Ramos (cell line): ENCODE results near the gene MKI67.
"Not testable (repeated sequence)": the region's sequence is repeated elsewhere in the genome, so short reads cannot be mapped to it uniquely, and the experiment has no call there.

Source experiments
- in situ Hi-C: fragments of 300-500 bp; cut with MboI; formaldehyde crosslinking; loops from one replicate; pipeline ENCODE4 v1.14.3; 2022; ENCODE audit warnings: low sequenced_read_pairs; ENCODE audit not compliant: unreplicated experiment

Gene MKI67

GRCh38 chr10:128113026-128113425 is 13.2 kb downstream of the MKI67 start:
- in situ Hi-C loops, result no loop called here

DNA sequence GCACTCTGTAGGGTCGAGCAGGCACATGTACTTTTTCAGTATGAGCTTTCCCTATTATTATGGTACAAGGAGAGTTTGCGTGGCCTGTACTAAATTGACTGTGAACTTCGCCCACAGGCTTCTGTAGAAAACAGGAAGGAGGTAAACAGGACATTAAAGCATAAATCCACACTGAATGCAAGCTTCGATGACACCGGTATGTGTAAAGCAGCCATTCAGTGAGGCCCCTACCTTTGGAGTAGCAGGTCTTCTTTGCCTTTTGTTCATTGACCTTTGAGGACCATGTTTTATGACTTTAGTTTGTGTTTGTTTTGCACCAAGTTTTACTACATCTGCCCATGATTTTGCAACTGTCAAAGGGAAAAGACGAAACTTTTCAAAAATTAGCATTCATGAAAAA is 14.5 kb downstream of the MKI67 start:
- in situ Hi-C loops, result no loop called here

GRCh38 chr10:128110339-128110738 is 15.9 kb downstream of the MKI67 start:
- in situ Hi-C loops, result no loop called here

GRCh38 chr10:128109707-128110106 is 16.5 kb downstream of the MKI67 start:
- in situ Hi-C loops, result no loop called here

DNA sequence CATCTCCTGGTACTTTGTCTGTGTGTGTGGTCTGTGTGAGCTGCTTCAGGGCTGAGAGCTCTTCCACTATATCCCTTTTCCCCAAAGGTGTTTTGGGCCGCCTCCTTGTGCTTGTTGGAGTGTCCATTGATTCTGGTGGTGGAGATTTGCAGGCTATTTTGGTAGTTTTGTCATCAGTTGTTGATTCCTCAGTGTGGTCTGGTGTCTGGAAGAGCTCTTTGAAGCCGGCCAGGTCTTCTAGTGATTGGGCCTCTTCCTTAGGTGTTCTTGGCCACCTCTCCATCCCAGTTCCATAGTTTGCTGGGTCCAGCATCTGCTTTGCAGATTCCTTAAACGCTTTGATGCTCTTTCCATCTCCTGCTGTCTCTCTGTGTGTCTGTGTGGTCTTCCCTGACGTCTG is 20.8 kb downstream of the MKI67 start:
- in situ Hi-C loops, result no loop called here

GRCh38 chr10:128103229-128103714 is 23.0 kb downstream of the MKI67 start:
- in situ Hi-C loops, result no loop called here

DNA sequence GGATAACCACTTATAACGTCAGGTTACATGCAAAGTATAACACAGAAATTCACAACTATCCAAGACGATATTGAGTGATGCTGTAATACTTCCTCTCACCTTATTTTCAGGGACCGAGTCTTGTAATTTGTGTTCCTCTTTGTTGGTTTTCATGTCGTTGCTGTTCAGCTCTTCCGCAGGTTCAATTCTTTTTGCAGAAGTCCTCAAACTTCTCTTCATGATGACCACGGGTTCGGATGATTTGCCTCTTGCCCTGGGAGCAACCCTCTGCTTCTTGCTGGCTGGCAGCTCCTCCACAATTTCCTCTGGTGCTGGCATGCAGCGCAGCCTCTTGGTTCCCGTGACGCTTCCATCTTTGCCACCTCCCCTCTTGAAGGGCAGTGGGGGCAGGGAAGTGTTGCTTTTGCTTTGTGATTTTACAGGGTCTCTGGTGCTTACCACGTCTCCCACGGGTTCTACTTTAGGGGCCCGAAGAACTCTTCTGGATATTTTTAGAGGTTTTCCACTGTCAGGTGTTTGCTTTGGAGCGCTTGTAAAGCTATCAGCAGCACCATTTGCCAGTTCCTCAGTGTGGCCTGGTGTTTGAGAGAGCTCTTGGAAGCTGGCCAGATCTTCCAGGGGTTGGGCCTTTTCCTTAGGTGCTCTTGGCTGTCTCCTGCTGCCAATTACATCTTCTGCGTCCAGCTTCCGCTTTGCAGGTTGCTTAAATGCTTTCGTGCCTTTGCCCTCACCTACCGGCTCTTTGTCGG is 23.6 kb downstream of the MKI67 start:
- in situ Hi-C loops, result no loop called here

GRCh38 chr10:128101901-128102300 is 24.3 kb downstream of the MKI67 start:
- in situ Hi-C loops, result no loop called here

DNA sequence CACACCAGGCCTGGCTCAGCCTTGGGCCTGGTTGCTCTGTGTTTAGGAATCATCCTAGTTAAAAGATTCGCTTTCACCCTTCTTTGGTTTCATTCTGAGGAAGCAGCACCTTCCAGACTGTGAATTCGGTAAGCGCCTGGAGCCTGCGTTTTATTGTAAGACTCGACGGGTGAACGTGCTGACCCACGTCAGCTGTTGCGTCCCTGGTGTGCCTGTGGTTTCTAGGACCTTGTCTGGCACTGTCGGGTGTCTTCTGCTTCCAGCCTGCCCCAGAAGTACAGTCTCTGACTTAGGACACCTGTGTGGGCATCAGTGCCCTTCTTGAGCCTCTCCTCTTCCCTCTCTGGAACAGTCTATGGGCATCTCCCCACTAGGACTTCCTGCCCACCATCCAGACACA is 26.3 kb downstream of the MKI67 start:
- in situ Hi-C loops, result no loop called here

DNA sequence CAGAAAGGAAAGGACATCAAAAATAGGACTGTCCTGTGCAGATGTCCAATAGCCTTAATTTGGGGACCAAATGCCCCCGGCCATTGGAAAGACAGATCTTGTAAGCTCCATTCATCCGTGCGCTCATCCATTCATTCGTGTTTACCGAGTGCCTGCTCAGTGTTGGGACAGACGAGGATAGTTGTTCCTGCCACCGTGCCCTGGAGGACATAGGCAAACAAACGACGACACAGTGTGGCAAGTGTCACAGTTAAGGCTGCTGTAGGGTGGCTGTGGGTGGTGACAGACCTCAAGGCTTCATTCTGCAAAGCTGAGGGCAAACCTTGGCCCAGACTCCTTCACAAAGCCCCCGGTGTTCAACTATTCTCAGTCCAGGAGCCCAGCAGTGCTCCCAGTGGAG is 27.6 kb downstream of the MKI67 start:
- in situ Hi-C loops, result no loop called here

GRCh38 chr10:128097783-128098182 is 28.4 kb downstream of the MKI67 start:
- in situ Hi-C loops, result no loop called here

DNA sequence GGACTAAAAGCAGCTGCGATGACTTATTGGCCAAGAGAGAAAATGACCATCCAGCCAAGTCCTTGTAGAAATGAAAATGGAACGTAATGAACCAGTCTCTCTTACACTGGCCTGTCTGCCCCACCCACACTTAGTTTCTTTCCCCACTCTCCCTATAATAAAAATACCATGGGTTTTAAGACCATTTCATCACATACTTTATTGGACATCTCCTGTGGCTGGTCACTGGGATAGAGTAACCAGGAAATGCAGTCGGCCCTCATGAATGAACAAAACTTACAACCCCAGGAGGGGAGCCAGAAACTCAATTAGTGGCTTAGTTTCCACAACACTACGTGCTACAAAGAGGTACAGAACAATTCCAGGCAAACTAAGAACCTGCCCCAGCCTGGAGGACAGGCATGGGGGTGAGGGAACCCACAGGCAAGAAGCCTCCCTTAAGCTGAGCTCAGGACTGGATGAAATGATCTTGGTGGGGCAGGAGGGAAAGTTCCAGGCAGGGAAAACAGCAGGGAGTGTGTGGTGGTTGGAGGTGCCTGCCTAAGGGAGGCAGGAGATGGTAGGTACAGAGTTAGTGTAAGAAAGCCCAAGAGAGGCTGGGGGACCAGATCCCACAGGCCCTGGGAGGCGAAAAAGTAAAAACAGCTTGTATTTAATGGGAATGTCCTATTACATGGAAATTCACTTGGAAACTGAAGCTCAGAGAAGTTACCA is 29.6 kb downstream of the MKI67 start:
- in situ Hi-C loops, result no loop called here

DNA sequence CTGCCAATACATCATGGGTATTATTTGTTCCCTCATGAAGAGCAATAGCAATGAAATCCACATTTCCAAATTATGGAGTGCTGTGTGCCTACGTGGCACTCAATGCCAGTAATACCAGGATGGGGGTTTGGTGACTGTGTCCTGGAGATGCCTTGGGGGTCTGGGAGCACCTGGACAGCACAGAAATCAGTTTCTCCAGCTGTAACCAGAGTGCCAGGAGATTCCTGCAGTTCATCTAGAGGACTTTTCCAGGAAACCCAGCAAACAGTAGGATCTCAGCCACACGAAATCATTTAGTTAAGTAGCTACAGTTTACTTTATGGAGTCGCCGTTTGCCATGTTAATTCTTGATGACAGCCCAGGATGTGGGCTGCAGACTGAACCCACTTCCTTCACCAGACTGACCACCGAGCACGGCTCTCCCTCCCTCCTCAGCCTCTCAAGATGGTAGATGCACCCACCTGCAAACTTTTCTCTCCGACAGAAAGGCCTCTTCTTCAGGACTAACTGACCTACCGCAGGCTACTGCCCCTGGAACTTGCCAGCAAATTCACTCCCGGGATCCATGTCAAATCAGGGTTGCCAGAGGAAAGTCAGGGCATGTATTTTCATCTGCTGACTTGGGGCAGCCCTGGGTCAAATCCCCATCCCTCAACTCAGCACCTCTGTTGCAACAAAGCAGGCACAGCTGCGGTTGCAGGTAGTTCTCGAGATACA is 30.3 kb downstream of the MKI67 start:
- in situ Hi-C loops, result no loop called here

DNA sequence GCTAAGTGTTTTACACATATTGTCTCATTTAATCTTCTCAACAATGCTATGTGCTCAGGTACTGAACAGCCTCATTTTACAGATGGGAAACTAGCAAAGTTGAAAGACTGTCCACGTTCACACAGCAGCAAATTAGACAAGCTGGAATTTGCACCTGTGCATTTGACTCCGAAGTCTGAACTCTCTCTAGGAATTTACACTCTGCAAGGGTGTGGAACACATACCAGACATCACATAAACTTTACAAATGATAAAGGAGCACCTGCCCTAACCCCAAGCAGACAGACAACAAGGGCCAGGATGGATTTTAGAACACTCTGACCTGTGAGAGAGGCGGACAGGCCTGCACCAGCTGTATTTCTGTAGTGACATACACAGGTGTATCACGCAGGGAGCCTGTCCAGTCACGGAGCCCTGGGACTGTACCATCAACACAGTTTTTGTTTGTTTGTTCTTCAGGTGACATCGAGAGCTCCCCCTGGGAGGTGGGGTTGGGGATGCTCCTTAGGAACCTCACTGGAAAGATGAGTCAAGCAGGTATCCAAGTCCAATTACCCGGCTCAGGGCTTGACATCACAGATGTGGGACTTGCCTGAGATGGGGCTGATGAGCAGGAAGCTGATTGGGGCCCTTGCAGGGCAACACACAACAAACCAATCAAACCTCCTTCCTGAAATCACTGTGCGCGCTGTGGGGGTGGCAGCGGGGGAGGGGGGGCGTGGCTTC is 31.0 kb downstream of the MKI67 start:
- in situ Hi-C loops, result no loop called here

- in situ Hi-C loops, result not testable (repeated sequence)
Measured at GRCh38 chr10:128094596-128094995, 31.6 kb downstream of the MKI67 start.

DNA sequence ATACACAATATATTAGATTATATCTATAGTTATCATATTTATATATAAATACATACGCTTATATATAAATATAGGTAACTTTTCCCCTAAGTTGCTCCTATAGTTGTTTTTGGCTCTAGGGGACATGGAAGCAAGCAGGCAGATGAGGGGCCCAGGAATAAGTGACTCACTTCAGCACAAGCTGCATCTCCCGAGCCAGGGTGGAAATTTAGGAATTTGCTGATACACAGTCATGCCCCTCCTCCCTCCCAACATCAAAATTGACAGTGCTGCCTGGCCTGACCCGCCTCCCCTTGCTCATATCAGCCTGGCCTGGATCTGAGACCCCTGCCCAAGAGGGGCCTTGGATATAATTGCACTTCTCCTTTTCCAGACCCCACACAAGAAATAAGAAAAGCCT is 33.8 kb downstream of the MKI67 start:
- in situ Hi-C loops, result no loop called here

DNA sequence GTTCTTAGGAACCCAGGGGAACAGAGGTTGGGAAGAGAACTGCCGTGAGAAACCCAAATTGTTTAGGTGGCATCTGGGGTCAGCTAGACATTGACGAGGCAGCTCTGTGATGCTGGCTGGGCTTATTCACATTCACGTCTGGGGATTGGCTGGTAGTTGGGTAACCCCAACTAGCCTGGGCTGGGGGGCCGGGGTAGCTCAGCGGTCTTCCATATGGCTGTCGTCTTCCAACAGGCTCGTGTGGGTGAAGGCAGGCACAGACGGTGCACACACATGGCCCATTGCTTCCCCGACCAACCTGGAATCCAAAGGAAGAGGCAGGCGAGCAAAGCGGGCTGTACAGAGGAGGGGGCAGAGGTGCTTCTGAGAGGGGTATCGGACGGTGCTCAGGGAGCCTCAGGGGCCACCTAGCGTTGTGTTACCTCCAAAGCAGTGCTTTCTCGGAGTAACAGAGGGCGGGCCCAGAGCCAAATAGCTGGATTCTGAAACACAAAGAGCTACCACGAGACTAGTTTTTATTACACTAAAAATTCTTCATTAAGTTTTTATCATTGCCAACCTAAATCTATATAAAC is 34.5 kb downstream of the MKI67 start:
- in situ Hi-C loops, result no loop called here

DNA sequence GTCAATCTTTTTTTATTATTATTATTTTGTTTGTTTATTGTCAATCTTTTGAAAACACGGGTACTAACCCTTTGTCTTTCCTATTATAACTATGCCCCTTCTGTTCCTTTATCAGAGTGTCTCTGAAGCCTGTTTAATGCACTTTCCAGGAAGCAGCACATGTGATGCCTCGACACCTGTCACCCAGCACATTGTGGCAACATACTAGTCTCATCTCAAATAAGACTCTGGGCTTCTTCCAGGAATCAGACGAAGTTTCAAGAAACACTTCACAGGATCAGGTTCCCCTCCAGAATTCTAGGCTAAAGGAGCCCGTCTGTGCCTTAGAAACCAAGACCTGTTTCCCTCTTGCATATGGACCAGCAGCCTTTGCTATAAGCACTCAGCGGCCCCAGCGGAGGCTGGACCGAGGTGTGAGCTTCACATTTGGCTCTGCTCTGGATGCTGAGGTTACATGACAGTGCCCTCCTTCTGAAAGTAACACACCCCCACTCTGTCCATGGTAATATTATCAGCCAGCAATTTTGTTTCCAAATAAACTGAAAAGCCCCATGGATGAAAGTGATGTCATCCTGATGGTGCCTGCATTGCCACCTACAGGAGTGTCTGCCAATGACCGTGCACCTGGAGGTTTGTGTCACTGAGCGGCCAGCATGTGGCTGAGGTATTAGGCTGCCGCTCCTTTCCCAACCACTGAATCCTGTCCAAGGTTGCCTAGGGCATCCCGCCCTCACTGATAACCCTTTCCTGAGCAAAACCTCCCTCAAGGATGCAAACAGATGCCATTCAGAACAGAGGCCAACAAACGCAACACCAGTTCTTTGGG is 38.1 kb downstream of the MKI67 start:
- in situ Hi-C loops, result no loop called here

DNA sequence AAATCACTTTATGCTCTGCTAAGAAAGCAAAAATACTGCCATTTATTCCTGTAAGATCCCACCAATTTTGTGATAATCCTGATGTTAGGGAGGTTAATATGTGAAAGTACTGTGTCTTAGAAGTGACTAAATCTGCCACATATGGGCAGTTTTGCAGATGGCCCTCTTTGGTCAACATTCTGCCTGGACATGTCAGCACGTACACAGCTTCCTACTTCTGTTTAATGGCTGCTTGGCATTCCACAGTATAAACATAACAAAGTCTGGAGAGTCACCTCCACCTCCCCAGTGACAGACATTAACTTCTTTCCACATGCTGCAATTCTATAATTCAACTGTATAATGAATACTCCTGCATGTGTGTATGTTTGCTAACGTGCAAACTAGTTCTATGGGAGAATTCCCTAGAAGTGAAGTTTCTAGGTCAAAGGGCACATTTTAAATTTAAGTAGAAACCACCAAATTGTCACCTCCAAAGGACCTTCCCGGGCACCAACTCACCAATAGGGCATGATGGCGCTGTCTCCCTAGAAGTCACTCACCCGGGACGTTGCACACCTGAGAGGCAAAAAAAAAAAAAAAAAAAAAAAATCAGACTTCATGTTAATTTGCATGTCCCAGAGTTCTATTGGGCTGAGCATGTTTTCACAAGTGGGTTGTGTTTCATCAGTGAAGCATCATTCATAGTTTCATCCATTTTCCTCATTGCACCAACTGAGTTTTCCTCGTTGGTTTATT is 38.9 kb downstream of the MKI67 start:
- in situ Hi-C loops, result no loop called here
